NCI-H128 (cell line): ENCODE data around the gene SMG1.
"Not testable (repeated sequence)": the region's sequence is repeated elsewhere in the genome, so short reads cannot be mapped to it uniquely, and the experiment has no call there.

Experiments
- DNase-seq: peaks from one replicate; lab custom pipeline; 2025; ENCODE audit not compliant: unreplicated experiment; lab: John Stamatoyannopoulos, UW

SMG1 gene

DNA sequence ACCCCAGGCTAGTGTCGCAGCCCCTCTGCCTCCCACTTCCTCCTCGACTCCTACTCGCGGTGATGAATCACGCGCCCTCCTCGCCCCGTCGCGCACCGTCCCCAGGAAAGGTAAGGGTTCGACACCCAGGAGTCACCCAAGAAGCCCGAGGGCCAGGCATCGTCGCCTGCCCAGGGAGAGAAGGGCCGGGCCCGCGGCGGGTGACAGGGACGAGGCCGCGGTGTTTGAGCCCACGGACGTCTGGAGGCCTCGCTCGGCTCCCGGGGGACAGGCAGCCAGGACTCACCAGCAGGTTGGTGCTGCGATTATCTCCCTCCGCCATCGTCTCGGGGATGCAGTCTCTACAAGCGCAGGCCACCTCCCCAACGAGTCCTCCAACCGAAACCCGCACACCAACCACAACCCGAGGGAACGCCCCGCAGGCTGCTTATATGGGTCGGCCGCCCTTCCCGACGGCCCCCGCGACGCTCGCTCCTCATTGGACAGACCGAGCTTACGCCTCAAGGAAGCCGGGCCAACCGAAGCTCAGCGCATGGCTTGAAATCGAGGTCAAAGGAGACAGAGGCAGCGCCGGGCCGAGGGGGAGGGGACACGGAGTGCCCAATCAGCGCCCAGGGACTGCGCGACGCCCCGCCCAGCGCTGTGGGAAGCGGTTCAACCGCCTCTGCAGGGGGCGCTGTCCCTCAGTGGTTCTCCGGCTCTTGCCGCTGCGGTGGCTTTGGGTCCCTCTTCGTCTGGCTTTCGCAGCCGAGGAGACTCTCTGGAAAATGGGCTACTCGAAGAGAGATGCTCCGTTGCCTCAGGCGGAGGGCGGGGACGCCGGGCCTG lies 124.8 kb downstream of the SMG1 start, which contains the start of gene ARL6IP1:
TSS of gene ARL6IP1 (minus strand) at position 405 of the 828 bp plus-strand sequence. CDS start at position 322, 83 bp downstream.
- peak; percentile 97 for DNase-seq

GRCh38 chr16:18800775-18801144 lies 125.4 kb downstream of the SMG1 start:
- DNase-seq: no peak

GRCh38 chr16:18800293-18800692 lies 125.9 kb downstream of the SMG1 start:
- DNase-seq: no peak

DNA sequence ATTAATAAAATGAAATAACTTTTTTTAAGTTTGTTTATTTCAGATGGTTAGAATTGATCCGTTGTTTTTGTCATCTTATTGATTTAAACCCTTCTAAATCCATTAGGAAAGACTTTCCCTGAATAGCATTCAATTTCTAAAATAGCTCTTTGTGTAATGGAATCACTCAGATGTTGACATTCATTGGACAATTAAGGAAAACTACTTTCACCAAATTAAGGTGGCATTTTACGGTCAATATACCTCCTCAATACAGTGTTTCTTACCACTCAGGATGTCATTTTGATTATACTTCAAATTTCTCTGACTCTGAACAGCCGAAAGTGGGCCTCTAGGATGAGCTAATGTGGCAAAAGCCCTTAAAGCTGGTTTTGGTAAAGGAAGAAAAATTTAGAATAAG lies 126.7 kb downstream of the SMG1 start:
- no peak for DNase-seq

GRCh38 chr16:18797746-18798145 lies 128.5 kb downstream of the SMG1 start:
- DNase-seq: no peak

GRCh38 chr16:18796377-18796776 lies 129.8 kb downstream of the SMG1 start:
- DNase-seq: no peak

DNA sequence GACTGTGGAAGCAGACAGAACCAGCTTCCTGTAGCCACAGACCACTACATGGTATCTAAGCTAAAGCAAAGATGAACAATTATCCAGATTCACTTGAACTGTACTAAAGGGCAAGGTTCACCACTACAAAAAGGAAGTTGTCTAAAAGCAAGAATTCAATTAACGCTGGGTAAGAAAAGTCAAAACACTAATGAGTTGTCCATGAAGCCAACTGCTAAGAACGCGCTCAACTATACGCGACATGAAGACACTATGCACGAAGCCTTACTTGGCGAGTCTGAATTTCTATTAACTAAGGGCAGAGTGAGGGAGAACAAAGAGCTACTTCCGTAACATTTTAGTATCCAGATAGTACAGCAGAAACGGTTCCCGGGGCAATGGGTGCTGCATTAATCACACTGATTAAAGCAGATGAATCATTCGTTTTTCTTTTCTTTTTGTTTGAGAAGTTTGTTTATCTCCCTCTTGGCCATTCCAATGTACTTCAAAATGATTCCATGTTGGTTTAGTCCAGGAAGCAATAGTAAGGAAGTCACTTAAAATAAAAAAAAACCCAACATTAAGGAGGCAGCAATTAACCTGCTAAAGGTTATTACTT lies 133.3 kb downstream of the SMG1 start:
- no peak for DNase-seq

DNA sequence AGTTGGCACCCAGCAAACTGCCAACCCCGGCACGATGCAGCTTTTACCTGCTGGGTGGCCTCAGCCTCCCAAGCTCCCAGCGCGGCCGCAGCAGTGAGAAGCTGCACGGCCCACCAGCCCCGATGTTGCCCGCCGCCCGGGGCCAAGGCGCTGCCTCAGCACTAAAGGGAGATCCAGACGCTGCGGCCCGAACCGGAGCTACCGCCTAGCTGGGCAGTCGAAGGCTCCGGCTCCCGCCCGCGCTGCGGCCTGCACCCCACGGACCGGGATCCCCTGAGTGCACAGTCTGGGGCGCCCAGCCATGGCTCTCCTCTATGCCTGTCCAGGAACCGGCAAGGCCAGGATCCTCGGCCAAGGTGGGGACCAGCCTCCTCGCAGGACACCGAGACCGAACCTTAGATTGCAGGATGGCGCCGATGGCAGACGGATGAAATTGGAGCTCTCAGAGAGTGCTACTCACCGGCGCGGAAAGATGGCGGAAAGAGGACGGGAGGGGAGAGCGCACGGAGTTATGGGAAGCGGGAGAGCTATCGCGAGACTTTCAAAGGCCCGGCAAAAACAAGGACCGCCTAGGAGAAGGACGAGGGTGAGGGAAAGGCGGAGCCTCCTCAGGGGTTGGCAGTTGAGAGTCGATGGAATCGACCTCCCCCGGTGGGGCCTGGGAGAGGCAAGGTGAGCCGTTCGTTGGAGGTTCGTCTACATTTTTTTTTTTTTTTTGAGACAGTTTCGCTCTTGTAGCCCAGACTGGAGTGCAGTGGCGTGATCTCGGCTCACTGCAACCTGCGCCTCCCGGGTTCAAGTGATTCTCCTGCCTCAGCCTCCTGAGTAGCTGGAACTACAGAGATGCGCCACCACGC lies 136.1 kb downstream of the SMG1 start, which contains the start of gene RPS15A:
TSS of gene RPS15A (minus strand) at position 485 of the 857 bp plus-strand sequence. CDS start 1,221 bp downstream, outside the sequence.
- peak; percentile 83 for DNase-seq

- no peak for DNase-seq
Observed at GRCh38 chr16:18789515-18789849, 136.7 kb downstream of the SMG1 start.

- DNase-seq: no peak
Observed at GRCh38 chr16:18788828-18789514, 137.2 kb downstream of the SMG1 start.

- DNase-seq: no peak
Observed at GRCh38 chr16:18784917-18785623, 141.1 kb downstream of the SMG1 start.

- no peak for DNase-seq
Observed at GRCh38 chr16:18783430-18784341, 142.5 kb downstream of the SMG1 start.

GRCh38 chr16:18782697-18783429 lies 143.3 kb downstream of the SMG1 start:
- no peak for DNase-seq

DNA sequence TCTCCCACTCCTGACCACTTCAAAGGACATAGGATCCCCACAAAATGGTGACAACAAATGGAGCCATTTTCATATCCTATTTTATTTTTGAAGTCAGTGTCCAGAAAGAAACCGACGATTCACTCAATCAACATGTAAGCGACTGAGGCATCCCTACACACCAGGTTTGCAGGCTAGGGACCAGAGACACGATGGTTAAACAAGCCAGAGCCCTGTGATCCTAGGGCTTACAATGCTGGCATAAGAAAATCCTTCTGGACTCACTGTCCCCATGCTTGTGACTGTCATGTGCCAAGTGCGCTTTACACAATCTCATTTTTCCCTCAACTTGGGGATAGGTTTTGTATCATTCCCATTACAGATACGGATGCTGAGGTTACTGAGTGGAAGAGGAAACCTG lies 145.0 kb downstream of the SMG1 start:
- not testable (repeated sequence) for DNase-seq

GRCh38 chr16:18780460-18781026 lies 145.7 kb downstream of the SMG1 start:
- not testable (repeated sequence) for DNase-seq

DNA sequence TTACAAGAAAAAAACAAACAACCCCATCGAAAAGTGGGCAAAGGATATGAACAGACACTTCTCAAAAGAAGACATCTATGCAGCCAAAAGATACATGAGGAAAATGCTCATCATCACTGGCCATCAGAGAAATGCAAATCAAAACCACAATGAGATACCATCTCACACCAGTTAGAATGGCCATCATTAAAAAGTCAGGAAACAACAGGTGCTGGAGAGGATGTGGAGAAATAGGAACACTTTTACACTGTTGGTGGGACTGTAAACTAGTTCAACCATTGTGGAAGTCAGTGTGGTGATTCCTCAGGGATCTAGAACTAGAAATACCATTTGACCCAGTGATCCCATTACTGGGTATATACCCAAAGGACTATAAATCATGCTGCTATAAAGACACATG lies 148.5 kb downstream of the SMG1 start:
- DNase-seq: not testable (repeated sequence)

GRCh38 chr16:18776334-18776733 lies 149.9 kb downstream of the SMG1 start:
- not testable (repeated sequence) for DNase-seq

DNA sequence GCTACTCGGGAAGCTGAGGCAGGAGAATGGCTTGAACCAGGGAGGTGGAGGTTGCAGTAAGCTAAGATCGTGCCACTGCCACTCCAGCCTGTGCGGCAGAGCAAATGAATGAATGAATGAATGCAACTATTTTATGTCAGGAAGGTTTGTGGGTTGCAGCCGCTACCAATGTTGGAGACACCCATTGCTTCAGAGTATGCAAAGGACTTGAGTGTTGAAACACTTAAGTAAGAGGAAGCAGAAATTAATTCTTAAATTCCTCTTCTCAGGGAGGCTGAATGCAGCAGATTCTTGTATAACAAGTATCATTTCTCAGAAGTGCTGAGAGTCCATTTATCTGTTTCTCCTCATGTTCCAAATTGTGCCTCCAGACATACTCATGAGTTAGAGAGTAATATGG lies 151.6 kb downstream of the SMG1 start:
- not testable (repeated sequence) for DNase-seq
